ENCODE results near the gene TNFSF11. TPM values are rescaled to one million over a fixed set of nuclear protein-coding genes. Genes with fewer than 3 reads are reported as not detected.

The TNFSF11 gene
- total RNA-seq, 1 donor: not detected

GRCh38 chr13:42607546-42607945, 33.6 kb downstream of the TNFSF11 start:
- no peak for DNase-seq (ENCODE audit: low read depth in 2 of 3, low spot score in 2 of 3)

GRCh38 chr13:42610649-42611048, 36.7 kb downstream of the TNFSF11 start:
- no peak for DNase-seq (ENCODE audit: low read depth in 2 of 3, low spot score in 2 of 3)

- DNase-seq (ENCODE audit: low read depth in 2 of 3, low spot score in 2 of 3): no peak
These were observed 37.3 kb downstream of the TNFSF11 start for GRCh38 chr13:42611086-42611779.

- no peak for DNase-seq (ENCODE audit: low read depth in 2 of 3, low spot score in 2 of 3)
These were observed 38.2 kb downstream of the TNFSF11 start for GRCh38 chr13:42612021-42612765.

GRCh38 chr13:42614436-42615035, 40.6 kb downstream of the TNFSF11 start:
- DNase-seq (ENCODE audit: low read depth in 2 of 3, low spot score in 2 of 3): no peak

GRCh38 chr13:42615691-42616090, 41.7 kb downstream of the TNFSF11 start:
- no peak for DNase-seq (ENCODE audit: low read depth in 2 of 3, low spot score in 2 of 3)

- no peak for DNase-seq (ENCODE audit: low read depth in 2 of 3, low spot score in 2 of 3)
These were observed 43.3 kb downstream of the TNFSF11 start for GRCh38 chr13:42617221-42617620.

- no peak for DNase-seq (ENCODE audit: low read depth in 2 of 3, low spot score in 2 of 3)
These were observed 50.0 kb downstream of the TNFSF11 start for GRCh38 chr13:42623916-42624315.

GRCh38 chr13:42625611-42626010, 51.7 kb downstream of the TNFSF11 start:
- no peak for DNase-seq (ENCODE audit: low read depth in 2 of 3, low spot score in 2 of 3)

GRCh38 chr13:42626176-42626860, 52.4 kb downstream of the TNFSF11 start:
- no peak for DNase-seq (ENCODE audit: low read depth in 2 of 3, low spot score in 2 of 3)

- no peak for DNase-seq (ENCODE audit: low read depth in 2 of 3, low spot score in 2 of 3)
These were observed 54.7 kb downstream of the TNFSF11 start for GRCh38 chr13:42628666-42629065.

GRCh38 chr13:42631181-42631580, 57.2 kb downstream of the TNFSF11 start:
- DNase-seq (ENCODE audit: low read depth in 2 of 3, low spot score in 2 of 3): no peak

GRCh38 chr13:42633495-42633894, 59.5 kb downstream of the TNFSF11 start:
- no peak for DNase-seq (ENCODE audit: low read depth in 2 of 3, low spot score in 2 of 3)

- no peak for DNase-seq (ENCODE audit: low read depth in 2 of 3, low spot score in 2 of 3)
These were observed 64.1 kb downstream of the TNFSF11 start for GRCh38 chr13:42638101-42638500.

- DNase-seq (ENCODE audit: low read depth in 2 of 3, low spot score in 2 of 3): no peak
These were observed 64.9 kb downstream of the TNFSF11 start for GRCh38 chr13:42638886-42639285.

- DNase-seq (ENCODE audit: low read depth in 2 of 3, low spot score in 2 of 3): no peak
These were observed 69.1 kb downstream of the TNFSF11 start for GRCh38 chr13:42643076-42643475.

GRCh38 chr13:42644841-42645240, 70.9 kb downstream of the TNFSF11 start:
- no peak for DNase-seq (ENCODE audit: low read depth in 2 of 3, low spot score in 2 of 3)

- no peak for DNase-seq (ENCODE audit: low read depth in 2 of 3, low spot score in 2 of 3)
These were observed 71.8 kb downstream of the TNFSF11 start for GRCh38 chr13:42645717-42646116.

- no peak for DNase-seq (ENCODE audit: low read depth in 2 of 3, low spot score in 2 of 3)
These were observed 75.2 kb downstream of the TNFSF11 start for GRCh38 chr13:42649141-42649540.

GRCh38 chr13:42649831-42650230, 75.9 kb downstream of the TNFSF11 start:
- DNase-seq (ENCODE audit: low read depth in 2 of 3, low spot score in 2 of 3): no peak

- DNase-seq (ENCODE audit: low read depth in 2 of 3, low spot score in 2 of 3): no peak
These were observed 76.6 kb downstream of the TNFSF11 start for GRCh38 chr13:42650506-42650905.

Measured in hematopoietic multipotent progenitor cell (in vitro differentiated cells).